HepG2 (cell line): ENCODE data around the gene KCTD19. TPM values are rescaled to one million over a fixed set of nuclear protein-coding genes. Genes with fewer than 3 reads are reported as not detected.

Experiments used
- ADNP ChIP-seq: sonication (generic); formaldehyde crosslinking; IDR thresholded peaks from 2 replicates; pipeline ENCODE4 v1.4.0; 2020; ENCODE audit warnings: missing genetic modification reagents
- CHCHD3 ChIP-seq: sonication (generic); formaldehyde crosslinking; IDR thresholded peaks from 2 replicates; pipeline ENCODE4 v1.8.0; 2022; ENCODE audit warnings: mild to moderate bottlenecking, missing genetic modification reagents, moderate library complexity
- FOXK1 ChIP-seq: sonication (generic); formaldehyde crosslinking; IDR thresholded peaks from 2 replicates; pipeline ENCODE4 v1.4.0; 2020; ENCODE audit warnings: low read depth, missing genetic modification reagents, borderline replicate concordance
- KLF6 ChIP-seq: IDR thresholded peaks from 2 replicates; pipeline ENCODE4 v1.8.0; 2016; ENCODE audit warnings: missing biosample characterization, missing genetic modification reagents
- MIER2 ChIP-seq: IDR thresholded peaks from 2 replicates; pipeline ENCODE4 v1.6.1; 2016; ENCODE audit warnings: missing biosample characterization, missing genetic modification reagents
- RFX3 ChIP-seq: IDR thresholded peaks from 2 replicates; pipeline ENCODE4 v1.6.1; 2016; ENCODE audit warnings: missing biosample characterization, missing genetic modification reagents
- SRF ChIP-seq: IDR thresholded peaks from 2 replicates; pipeline ENCODE4 v1.6.1; 2011; ENCODE audit warnings: mild to moderate bottlenecking, low read depth, low read length, moderate library complexity
- ZNF224 ChIP-seq: sonication (generic); formaldehyde crosslinking; IDR thresholded peaks from 2 replicates; pipeline ENCODE4 v1.5.0; 2020; ENCODE audit warnings: mild to moderate bottlenecking, missing genetic modification reagents
- ZNF30 ChIP-seq: sonication (generic); formaldehyde crosslinking; IDR thresholded peaks from 2 replicates; pipeline ENCODE4 v1.5.0; 2020; ENCODE audit warnings: mild to moderate bottlenecking, missing genetic modification reagents
- ZNF317 ChIP-seq: sonication (generic); formaldehyde crosslinking; IDR thresholded peaks from 2 replicates; pipeline ENCODE4 v1.5.0; 2020; ENCODE audit warnings: mild to moderate bottlenecking, missing genetic modification reagents
- ZNF430 ChIP-seq: sonication (generic); formaldehyde crosslinking; IDR thresholded peaks from 2 replicates; pipeline ENCODE4 v1.9.0; 2021; ENCODE audit warnings: mild to moderate bottlenecking, missing genetic modification reagents
- ZNF841 ChIP-seq: sonication (generic); formaldehyde crosslinking; IDR thresholded peaks from 2 replicates; pipeline ENCODE4 v1.8.1; 2023; ENCODE audit warnings: missing genetic modification reagents, borderline replicate concordance
- ZSCAN29 ChIP-seq: sonication (generic); formaldehyde crosslinking; conservative IDR thresholded peaks from 2 replicates; pipeline ENCODE4 v1.4.0; 2020; ENCODE audit warnings: mild to moderate bottlenecking, missing genetic modification reagents
- polyA plus RNA-seq, 8 experiments: library from polyadenylated mRNA; depleted of rRNA in 3 of 8; stranded (reverse) in 7 of 8; unstranded in 1 of 8; fragments of >200 nt; fragmentation: Illumina TruSeq in 4 of 8; extraction: Trizol in 4 of 8; gene quantifications; 2 replicates each; pipeline versions ENCODE4 v1.2.1 to v1.2.3, GENCODE V29; 2011 to 2016; ENCODE audit warnings: low read depth in 4 of 8, missing spikeins in 1 of 8, mixed read lengths in 1 of 8; ENCODE audit not compliant: insufficient read depth in 1 of 8
- total RNA-seq, 5 experiments: library from RNA; depleted of rRNA; stranded (reverse); fragments of >200 nt; fragmentation: Illumina TruSeq; extraction: Trizol; gene quantifications; 2 replicates each; pipeline ENCODE4 v1.2.3, GENCODE V29; 2016; ENCODE audit warnings: low read depth in 1 of 5
- TF ChIP-seq, protein P1 (sequence below), 2 experiments: fragments of 450-650 bp in 1 of 2; sonication (generic) in 1 of 2; formaldehyde crosslinking in 1 of 2; IDR thresholded peaks; 2 replicates each; pipeline versions ENCODE4 v1.6.1 to v1.8.0; 2016 to 2022; ENCODE audit warnings: antibody characterized with exemption in 1 of 2, mild to moderate bottlenecking in 1 of 2, missing genetic modification reagents in 1 of 2
- TF ChIP-seq, protein P2 (sequence below): sonication (generic); formaldehyde crosslinking; IDR thresholded peaks from 2 replicates; pipeline ENCODE4 v1.8.1; 2023; ENCODE audit warnings: mild to moderate bottlenecking, missing genetic modification reagents
- TF ChIP-seq, protein P3 (sequence below): sonication (generic); formaldehyde crosslinking; IDR thresholded peaks from 2 replicates; pipeline ENCODE4 v1.5.0; 2020; ENCODE audit warnings: missing genetic modification reagents
- TF ChIP-seq, protein P4 (sequence below): sonication (generic); formaldehyde crosslinking; IDR thresholded peaks from 2 replicates; pipeline ENCODE4 v1.4.0; 2020; ENCODE audit warnings: mild to moderate bottlenecking, low read depth, missing genetic modification reagents

Gene KCTD19
- total and polyA plus RNA-seq, 2 of the 13 experiments (the other 11 are each of a cell fraction or from before 2014, with no cell fraction given) = not detected

DNA sequence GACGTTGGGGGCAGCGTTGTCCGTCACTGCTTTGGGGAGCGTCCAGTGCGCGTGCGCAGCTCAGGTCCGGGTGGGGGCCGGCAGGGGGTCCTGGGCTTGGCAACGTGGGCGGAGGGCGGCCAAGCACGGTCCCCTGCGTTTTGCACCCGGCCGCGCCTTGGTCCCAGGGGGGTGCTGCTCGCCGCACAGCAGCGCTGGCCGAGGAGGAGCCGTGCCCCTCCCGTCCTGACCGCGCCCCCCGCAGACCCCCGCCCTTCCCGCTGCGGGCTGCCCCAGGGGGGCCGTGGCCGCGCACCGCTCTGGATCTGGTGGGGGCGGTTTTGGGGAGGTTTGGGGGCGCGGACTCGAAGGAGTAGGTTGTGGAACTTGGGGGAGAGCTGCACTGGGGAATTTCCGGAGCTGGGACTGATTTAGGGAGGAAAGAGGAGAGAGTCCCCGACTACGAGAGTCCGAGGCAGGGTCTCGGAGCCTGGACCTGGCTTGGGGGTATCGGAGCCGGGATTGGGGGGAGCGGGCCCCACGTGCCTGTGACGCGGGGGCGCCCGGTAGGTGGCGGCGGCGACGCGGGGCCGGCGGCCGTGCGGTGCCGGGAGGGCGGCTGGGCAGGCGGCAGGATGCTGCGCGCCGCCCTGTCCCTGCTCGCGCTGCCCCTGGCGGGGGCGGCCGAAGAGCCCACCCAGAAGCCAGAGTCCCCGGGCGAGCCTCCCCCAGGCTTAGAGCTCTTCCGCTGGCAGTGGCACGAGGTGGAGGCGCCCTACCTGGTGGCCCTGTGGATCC lies 78.0 kb downstream of the KCTD19 start, which contains the start of gene SLC9A5 (continued):
- TF ChIP-seq CHCHD3 (CRISPR knock-in tag) (no peak), RFX3 (CRISPR knock-in tag) (no peak), SRF (no peak), ZSCAN29 (CRISPR knock-in tag) (no peak), KLF6 (CRISPR knock-in tag) (no peak), ZNF841 (CRISPR knock-in tag) (no peak), ZNF430 (CRISPR knock-in tag) (0 out of 2 replicates have a peak, but pooled peaks have one; percentile 20), FOXK1 (CRISPR knock-in tag) (no peak), ADNP (CRISPR knock-in tag) (no peak), ZNF224 (CRISPR knock-in tag) (no peak), ZNF30 (CRISPR knock-in tag) (no peak), ZNF317 (CRISPR knock-in tag) (no peak), MIER2 (no peak)
- TF ChIP-seq, protein P1, sequence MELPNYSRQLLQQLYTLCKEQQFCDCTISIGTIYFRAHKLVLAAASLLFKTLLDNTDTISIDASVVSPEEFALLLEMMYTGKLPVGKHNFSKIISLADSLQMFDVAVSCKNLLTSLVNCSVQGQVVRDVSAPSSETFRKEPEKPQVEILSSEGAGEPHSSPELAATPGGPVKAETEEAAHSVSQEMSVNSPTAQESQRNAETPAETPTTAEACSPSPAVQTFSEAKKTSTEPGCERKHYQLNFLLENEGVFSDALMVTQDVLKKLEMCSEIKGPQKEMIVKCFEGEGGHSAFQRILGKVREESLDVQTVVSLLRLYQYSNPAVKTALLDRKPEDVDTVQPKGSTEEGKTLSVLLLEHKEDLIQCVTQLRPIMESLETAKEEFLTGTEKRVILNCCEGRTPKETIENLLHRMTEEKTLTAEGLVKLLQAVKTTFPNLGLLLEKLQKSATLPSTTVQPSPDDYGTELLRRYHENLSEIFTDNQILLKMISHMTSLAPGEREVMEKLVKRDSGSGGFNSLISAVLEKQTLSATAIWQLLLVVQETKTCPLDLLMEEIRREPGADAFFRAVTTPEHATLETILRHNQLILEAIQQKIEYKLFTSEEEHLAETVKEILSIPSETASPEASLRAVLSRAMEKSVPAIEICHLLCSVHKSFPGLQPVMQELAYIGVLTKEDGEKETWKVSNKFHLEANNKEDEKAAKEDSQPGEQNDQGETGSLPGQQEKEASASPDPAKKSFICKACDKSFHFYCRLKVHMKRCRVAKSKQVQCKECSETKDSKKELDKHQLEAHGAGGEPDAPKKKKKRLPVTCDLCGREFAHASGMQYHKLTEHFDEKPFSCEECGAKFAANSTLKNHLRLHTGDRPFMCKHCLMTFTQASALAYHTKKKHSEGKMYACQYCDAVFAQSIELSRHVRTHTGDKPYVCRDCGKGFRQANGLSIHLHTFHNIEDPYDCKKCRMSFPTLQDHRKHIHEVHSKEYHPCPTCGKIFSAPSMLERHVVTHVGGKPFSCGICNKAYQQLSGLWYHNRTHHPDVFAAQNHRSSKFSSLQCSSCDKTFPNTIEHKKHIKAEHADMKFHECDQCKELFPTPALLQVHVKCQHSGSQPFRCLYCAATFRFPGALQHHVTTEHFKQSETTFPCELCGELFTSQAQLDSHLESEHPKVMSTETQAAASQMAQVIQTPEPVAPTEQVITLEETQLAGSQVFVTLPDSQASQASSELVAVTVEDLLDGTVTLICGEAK (IDR thresholded peaks at IDR 0.05) = no peak
- TF ChIP-seq, protein P1 (CRISPR knock-in tag; IDR thresholded peaks at IDR 0.05) = 0 out of 2 replicates have a peak, but pooled peaks have one; percentile 17
- TF ChIP-seq, protein P2, sequence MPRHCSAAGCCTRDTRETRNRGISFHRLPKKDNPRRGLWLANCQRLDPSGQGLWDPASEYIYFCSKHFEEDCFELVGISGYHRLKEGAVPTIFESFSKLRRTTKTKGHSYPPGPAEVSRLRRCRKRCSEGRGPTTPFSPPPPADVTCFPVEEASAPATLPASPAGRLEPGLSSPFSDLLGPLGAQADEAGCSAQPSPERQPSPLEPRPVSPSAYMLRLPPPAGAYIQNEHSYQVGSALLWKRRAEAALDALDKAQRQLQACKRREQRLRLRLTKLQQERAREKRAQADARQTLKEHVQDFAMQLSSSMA (CRISPR knock-in tag) = no peak
- TF ChIP-seq, protein P3, sequence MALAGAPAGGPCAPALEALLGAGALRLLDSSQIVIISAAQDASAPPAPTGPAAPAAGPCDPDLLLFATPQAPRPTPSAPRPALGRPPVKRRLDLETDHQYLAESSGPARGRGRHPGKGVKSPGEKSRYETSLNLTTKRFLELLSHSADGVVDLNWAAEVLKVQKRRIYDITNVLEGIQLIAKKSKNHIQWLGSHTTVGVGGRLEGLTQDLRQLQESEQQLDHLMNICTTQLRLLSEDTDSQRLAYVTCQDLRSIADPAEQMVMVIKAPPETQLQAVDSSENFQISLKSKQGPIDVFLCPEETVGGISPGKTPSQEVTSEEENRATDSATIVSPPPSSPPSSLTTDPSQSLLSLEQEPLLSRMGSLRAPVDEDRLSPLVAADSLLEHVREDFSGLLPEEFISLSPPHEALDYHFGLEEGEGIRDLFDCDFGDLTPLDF (CRISPR knock-in tag) = no peak
- TF ChIP-seq, protein P4, sequence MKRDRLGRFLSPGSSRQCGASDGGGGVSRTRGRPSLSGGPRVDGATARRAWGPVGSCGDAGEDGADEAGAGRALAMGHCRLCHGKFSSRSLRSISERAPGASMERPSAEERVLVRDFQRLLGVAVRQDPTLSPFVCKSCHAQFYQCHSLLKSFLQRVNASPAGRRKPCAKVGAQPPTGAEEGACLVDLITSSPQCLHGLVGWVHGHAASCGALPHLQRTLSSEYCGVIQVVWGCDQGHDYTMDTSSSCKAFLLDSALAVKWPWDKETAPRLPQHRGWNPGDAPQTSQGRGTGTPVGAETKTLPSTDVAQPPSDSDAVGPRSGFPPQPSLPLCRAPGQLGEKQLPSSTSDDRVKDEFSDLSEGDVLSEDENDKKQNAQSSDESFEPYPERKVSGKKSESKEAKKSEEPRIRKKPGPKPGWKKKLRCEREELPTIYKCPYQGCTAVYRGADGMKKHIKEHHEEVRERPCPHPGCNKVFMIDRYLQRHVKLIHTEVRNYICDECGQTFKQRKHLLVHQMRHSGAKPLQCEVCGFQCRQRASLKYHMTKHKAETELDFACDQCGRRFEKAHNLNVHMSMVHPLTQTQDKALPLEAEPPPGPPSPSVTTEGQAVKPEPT (CRISPR knock-in tag) = no peak
